ENCODE data around the gene PIGS. TPM values are rescaled to one million over a fixed set of nuclear protein-coding genes. Genes with fewer than 3 reads are reported as not detected.

Gene PIGS
- total and polyA plus RNA-seq, 2 of the 13 experiments (the other 11 are each of a cell fraction or from before 2014, with no cell fraction given) = 31.7 to 42.6 TPM

DNA sequence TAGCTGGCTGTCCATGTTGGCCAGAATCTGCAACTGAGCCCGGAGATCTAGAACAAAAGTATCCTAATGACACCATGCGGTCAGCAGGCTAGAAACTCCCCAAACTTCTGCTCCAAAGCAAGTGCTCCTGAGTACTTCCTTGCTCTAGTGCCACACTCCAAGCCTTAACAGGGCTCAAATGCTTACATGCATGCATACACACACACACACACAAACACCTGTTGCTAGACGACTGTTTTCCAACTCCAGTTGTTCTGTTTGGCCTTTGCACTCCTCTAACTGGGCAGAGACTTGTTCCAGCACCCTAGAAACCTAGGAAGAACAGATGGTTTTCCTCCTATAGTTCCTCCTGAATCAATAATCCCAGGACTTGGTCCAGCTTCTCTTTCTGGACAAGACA, 13.1 kb upstream of the PIGS start:
- 88% methylated on average over 1 of the region's 3 CpGs for WGBS (ENCODE audit: low lambda C conversion rate)
- H3K36me3 ChIP-seq (replicated peaks in 1 of 2; ENCODE audit: control insufficient read depth in 1 of 2, insufficient read depth in 2 of 2, low read length in 2 of 2) = peaks cover 42 to 76% of the 10 kb centered on the region in 2 experiments
- no peak for DNase-seq (ENCODE audit: low spot score)
- intact Hi-C loops (cut with micrococcal nuclease; ENCODE audit: unreplicated experiment) = no loop called here
- no peaks in the 10 kb centered on the region for H3K79me2 ChIP-seq (ENCODE audit: insufficient read depth, low read length)
- no peak for TF ChIP-seq ZNF430 (CRISPR knock-in tag; IDR thresholded peaks at IDR 0.05)
- no peaks in the 10 kb centered on the region for H3K27me3 ChIP-seq (ENCODE audit: control insufficient read depth in 1 of 2, insufficient read depth in 2 of 2, low read length in 2 of 2)
- H3K4me2 ChIP-seq (ENCODE audit: low read depth, low read length) = no peak overlapping the region
- ChIA-PET POLR2A (no interaction called here), CTCF (ENCODE audit: low intra/inter-chr PET ratio, low total read pairs) (no interaction called here)
- no peak overlapping the region for H3K9ac ChIP-seq (ENCODE audit: insufficient read depth, low read depth, low read length)
- in situ Hi-C loops (cut with HindIII; ENCODE audit: extremely low pct_ligation_motif_present, low pct_unique_long_range_greater_than_20kb) = no loop called here
- no TSS peak for BruUV-seq (replicated peaks)
- H2AFZ ChIP-seq (ENCODE audit: low read length) = no peak overlapping the region
- H3K4me1 ChIP-seq (ENCODE audit: insufficient read depth, low read length) = no peaks in the 10 kb centered on the region
- H3K9me3 ChIP-seq (ENCODE audit: low read length) = no peaks in the 10 kb centered on the region
- no peak for FAIRE-seq
- H3K4me3 ChIP-seq (replicated peaks in 1 of 3; ENCODE audit: insufficient read depth in 1 of 3, low read depth in 2 of 3, low read length in 3 of 3) = no peak overlapping the region
- ATAC-seq = no peak
- no peaks in the 10 kb centered on the region for H4K20me1 ChIP-seq (ENCODE audit: insufficient read depth, low read length)
- no peak overlapping the region for H3K27ac ChIP-seq (ENCODE audit: extremely low read length, insufficient read depth, low read length)

DNA sequence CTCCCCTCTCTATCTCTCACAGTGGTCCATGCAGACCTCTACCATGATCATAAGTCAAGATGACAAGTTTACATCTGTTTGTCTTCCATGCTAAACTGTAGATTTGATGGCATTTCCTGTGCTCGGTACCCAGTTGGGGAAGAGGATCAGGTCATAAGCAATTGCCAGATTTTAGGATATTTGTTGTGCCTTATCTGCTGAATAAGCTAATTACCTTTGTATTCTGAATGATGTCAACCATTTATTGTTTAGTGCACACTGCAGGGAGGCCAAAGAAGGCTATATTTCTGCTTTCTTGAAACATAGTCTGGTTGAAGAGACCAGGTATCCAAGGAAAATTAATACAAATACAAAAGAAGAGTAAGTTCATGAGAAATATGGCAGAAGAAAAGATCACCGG, 11.2 kb upstream of the PIGS start:
- FAIRE-seq = no peak
- H3K27ac ChIP-seq (ENCODE audit: extremely low read length, insufficient read depth, low read length) = no peak overlapping the region
- ChIA-PET CTCF (ENCODE audit: low intra/inter-chr PET ratio, low total read pairs) (no interaction called here), POLR2A (no interaction called here)
- H3K9ac ChIP-seq (ENCODE audit: insufficient read depth, low read depth, low read length) = no peak overlapping the region
- peaks cover 48 to 84% of the 10 kb centered on the region in 2 experiments for H3K36me3 ChIP-seq (replicated peaks in 1 of 2; ENCODE audit: control insufficient read depth in 1 of 2, insufficient read depth in 2 of 2, low read length in 2 of 2)
- H3K27me3 ChIP-seq (ENCODE audit: control insufficient read depth in 1 of 2, insufficient read depth in 2 of 2, low read length in 2 of 2) = no peaks in the 10 kb centered on the region
- no peak for TF ChIP-seq ZFYVE20 (CRISPR knock-in tag; IDR thresholded peaks at IDR 0.05; ENCODE audit: borderline replicate concordance, low read depth)
- TF ChIP-seq SMARCE1 (IDR thresholded peaks at IDR 0.05; ENCODE audit: borderline replicate concordance) = no peak
- no peak for TF ChIP-seq ZNF354B (CRISPR knock-in tag; IDR thresholded peaks at IDR 0.05)
- peak; percentile 62 for TF ChIP-seq MAFF (IDR thresholded peaks at IDR 0.05; ENCODE audit: low read depth, low read length)
- TF ChIP-seq ZSCAN9 (CRISPR knock-in tag; IDR thresholded peaks at IDR 0.05; ENCODE audit: borderline replicate concordance) = no peak
- TF ChIP-seq, protein P1, sequence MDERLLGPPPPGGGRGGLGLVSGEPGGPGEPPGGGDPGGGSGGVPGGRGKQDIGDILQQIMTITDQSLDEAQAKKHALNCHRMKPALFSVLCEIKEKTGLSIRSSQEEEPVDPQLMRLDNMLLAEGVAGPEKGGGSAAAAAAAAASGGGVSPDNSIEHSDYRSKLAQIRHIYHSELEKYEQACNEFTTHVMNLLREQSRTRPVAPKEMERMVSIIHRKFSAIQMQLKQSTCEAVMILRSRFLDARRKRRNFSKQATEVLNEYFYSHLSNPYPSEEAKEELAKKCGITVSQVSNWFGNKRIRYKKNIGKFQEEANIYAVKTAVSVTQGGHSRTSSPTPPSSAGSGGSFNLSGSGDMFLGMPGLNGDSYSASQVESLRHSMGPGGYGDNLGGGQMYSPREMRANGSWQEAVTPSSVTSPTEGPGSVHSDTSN (CRISPR knock-in tag; IDR thresholded peaks at IDR 0.05) = no peak
- TF ChIP-seq FUBP1 (CRISPR knock-in tag; IDR thresholded peaks at IDR 0.05; ENCODE audit: borderline replicate concordance) = no peak
- peak; percentile 62 to 71; a peak in 3 of 4 replicates for TF ChIP-seq MAFK (conservative IDR thresholded peaks at IDR 0.05 in 1 of 2, IDR thresholded peaks at IDR 0.05 in 1 of 2; ENCODE audit: low read length in 2 of 2)
- no peak for TF ChIP-seq NRL (CRISPR knock-in tag; IDR thresholded peaks at IDR 0.05; ENCODE audit: borderline replicate concordance)
- DNase-seq (ENCODE audit: low spot score) = no peak
- WGBS (ENCODE audit: low lambda C conversion rate) = 93% methylated on average over 2 of the region's 2 CpGs
- no peaks in the 10 kb centered on the region for H4K20me1 ChIP-seq (ENCODE audit: insufficient read depth, low read length)
- H3K4me1 ChIP-seq (ENCODE audit: insufficient read depth, low read length) = peaks cover 2% of the 10 kb centered on the region
- in situ Hi-C loops (cut with HindIII; ENCODE audit: extremely low pct_ligation_motif_present, low pct_unique_long_range_greater_than_20kb) = no loop called here
- ATAC-seq = no peak
- no peak overlapping the region for H2AFZ ChIP-seq (ENCODE audit: low read length)
- BruUV-seq (replicated peaks) = no TSS peak
- no peaks in the 10 kb centered on the region for H3K9me3 ChIP-seq (ENCODE audit: low read length)
- H3K79me2 ChIP-seq (ENCODE audit: insufficient read depth, low read length) = no peaks in the 10 kb centered on the region
- H3K4me2 ChIP-seq (ENCODE audit: low read depth, low read length) = no peak overlapping the region
- H3K4me3 ChIP-seq (replicated peaks in 1 of 3; ENCODE audit: insufficient read depth in 1 of 3, low read depth in 2 of 3, low read length in 3 of 3) = no peak overlapping the region
- intact Hi-C loops (cut with micrococcal nuclease; ENCODE audit: unreplicated experiment) = no loop called here
